Esophagus squamous epithelium (tissue), 4 donors: ENCODE results near the gene ZNF678.
"Not testable (repeated sequence)": the region's sequence is repeated elsewhere in the genome, so short reads cannot be mapped to it uniquely, and the experiment has no call there.

Experiments
- POLR2A ChIP-seq, 4 donors: fragments of 450-650 bp; IDR thresholded peaks; one replicate each; pipeline ENCODE4 v1.6.1; 2017; ENCODE audit warnings: antibody characterized with exemption in 4 of 4, mild to moderate bottlenecking in 4 of 4, moderate library complexity in 3 of 4
- TF ChIP-seq, protein P1 (sequence below), 6 experiments: fragments of 450-650 bp in 4 of 6; fragments of 200-600 bp in 2 of 6; sonication (generic) in 2 of 6; IDR thresholded peaks; one replicate each; pipeline ENCODE4 v1.5.1; 2016 to 2019; ENCODE audit warnings: antibody characterized with exemption in 6 of 6, mild to moderate bottlenecking in 4 of 6, moderate library complexity in 4 of 6

DNA sequence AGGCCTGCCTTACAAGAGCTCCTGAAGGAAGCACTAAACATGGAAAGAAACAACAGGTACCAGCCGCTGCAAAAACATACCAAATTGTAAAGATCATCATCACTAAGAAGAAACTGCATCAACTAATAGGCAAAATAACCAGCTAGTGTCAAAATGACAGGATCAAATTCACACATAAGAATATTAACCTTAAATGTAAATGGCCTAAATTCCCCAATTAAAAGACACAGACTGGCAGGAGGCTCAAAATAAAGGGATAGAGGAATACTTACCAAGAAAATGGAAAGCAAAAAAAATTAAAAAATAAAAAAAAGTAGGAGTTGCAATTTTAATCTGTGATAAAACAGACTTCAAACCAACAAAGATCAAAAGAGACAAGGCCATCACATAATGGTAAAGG lies 11.5 kb upstream of the ZNF678 start:
- TF ChIP-seq, protein P1, sequence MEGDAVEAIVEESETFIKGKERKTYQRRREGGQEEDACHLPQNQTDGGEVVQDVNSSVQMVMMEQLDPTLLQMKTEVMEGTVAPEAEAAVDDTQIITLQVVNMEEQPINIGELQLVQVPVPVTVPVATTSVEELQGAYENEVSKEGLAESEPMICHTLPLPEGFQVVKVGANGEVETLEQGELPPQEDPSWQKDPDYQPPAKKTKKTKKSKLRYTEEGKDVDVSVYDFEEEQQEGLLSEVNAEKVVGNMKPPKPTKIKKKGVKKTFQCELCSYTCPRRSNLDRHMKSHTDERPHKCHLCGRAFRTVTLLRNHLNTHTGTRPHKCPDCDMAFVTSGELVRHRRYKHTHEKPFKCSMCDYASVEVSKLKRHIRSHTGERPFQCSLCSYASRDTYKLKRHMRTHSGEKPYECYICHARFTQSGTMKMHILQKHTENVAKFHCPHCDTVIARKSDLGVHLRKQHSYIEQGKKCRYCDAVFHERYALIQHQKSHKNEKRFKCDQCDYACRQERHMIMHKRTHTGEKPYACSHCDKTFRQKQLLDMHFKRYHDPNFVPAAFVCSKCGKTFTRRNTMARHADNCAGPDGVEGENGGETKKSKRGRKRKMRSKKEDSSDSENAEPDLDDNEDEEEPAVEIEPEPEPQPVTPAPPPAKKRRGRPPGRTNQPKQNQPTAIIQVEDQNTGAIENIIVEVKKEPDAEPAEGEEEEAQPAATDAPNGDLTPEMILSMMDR (IDR thresholded peaks at IDR 0.05): not testable (repeated sequence)
- not testable (repeated sequence) for TF ChIP-seq POLR2A (IDR thresholded peaks at IDR 0.05)
